Stimulated activated CD8-positive, alpha-beta memory T cell treated with anti-CD3 and anti-CD28 coated beads, Interleukin-15, amount 100 ng/mL, for 1 hour (primary cell): Measurements from ENCODE around the gene CYSRT1.
"Not testable (repeated sequence)": the region's sequence is repeated elsewhere in the genome, so short reads cannot be mapped to it uniquely, and the experiment has no call there.

ENCODE experiments used
- DNase-seq: peaks from one replicate; pipeline ENCODE4 v3.0.0-alpha.2; 2020; ENCODE audit warnings: low read depth

Gene CYSRT1

GRCh38 chr9:137237759-137238726 is 13.1 kb downstream of the CYSRT1 start:
- no peak for DNase-seq

GRCh38 chr9:137239541-137240200 is 14.7 kb downstream of the CYSRT1 start:
- not testable (repeated sequence) for DNase-seq

GRCh38 chr9:137240318-137240840 is 15.4 kb downstream of the CYSRT1 start:
- peak; percentile 27 for DNase-seq

GRCh38 chr9:137240841-137241489 is 16.0 kb downstream of the CYSRT1 start, which contains the start of gene TUBB4B:
TSS of gene TUBB4B (plus strand) at chr9:137241287. CDS start at chr9:137241361, 74 bp downstream.
- peak; percentile 95 for DNase-seq

- DNase-seq: peak; percentile 40
These were observed 16.7 kb downstream of the CYSRT1 start for GRCh38 chr9:137241490-137242268.

GRCh38 chr9:137242269-137243203 is 17.6 kb downstream of the CYSRT1 start:
- DNase-seq: no peak

GRCh38 chr9:137243266-137243625 is 18.3 kb downstream of the CYSRT1 start:
- DNase-seq: not testable (repeated sequence)

GRCh38 chr9:137243626-137244485 is 18.9 kb downstream of the CYSRT1 start:
- no peak for DNase-seq

- no peak for DNase-seq
These were observed 19.8 kb downstream of the CYSRT1 start for GRCh38 chr9:137244486-137245449.

GRCh38 chr9:137245450-137246421 is 20.8 kb downstream of the CYSRT1 start:
- no peak for DNase-seq

- DNase-seq: no peak
These were observed 22.4 kb downstream of the CYSRT1 start for GRCh38 chr9:137247135-137247915.

- no peak for DNase-seq
These were observed 22.9 kb downstream of the CYSRT1 start for GRCh38 chr9:137247916-137248175.

- no peak for DNase-seq
These were observed 25.6 kb downstream of the CYSRT1 start for GRCh38 chr9:137250329-137251193.

GRCh38 chr9:137251194-137251461 is 26.2 kb downstream of the CYSRT1 start, which contains the start of gene STPG3:
TSS of gene STPG3 (plus strand) at chr9:137251286. CDS start at chr9:137251287, 1 bp downstream.
- DNase-seq: no peak

GRCh38 chr9:137251490-137252268 is 26.7 kb downstream of the CYSRT1 start:
- DNase-seq: no peak
